ENCODE results near the gene ADK.
"Not testable (repeated sequence)": the region's sequence is repeated elsewhere in the genome, so short reads cannot be mapped to it uniquely, and the experiment has no call there.

The ADK gene

GRCh38 chr10:74544106-74544505, 393.1 kb downstream of the ADK start:
- DNase-seq (ENCODE audit: low read depth in 2 of 2) = no peak

- no peak for DNase-seq (ENCODE audit: low read depth in 2 of 2)
Observed at GRCh38 chr10:74548676-74549075, 397.7 kb downstream of the ADK start.

GRCh38 chr10:74556072-74556705, 405.2 kb downstream of the ADK start:
- DNase-seq (ENCODE audit: low read depth in 2 of 2) = no peak

- DNase-seq (ENCODE audit: low read depth in 2 of 2) = no peak
Observed at GRCh38 chr10:74557098-74557497, 406.1 kb downstream of the ADK start.

GRCh38 chr10:74558403-74558802, 407.4 kb downstream of the ADK start:
- no peak for DNase-seq (ENCODE audit: low read depth in 2 of 2)

GRCh38 chr10:74558897-74559296, 407.9 kb downstream of the ADK start:
- no peak for DNase-seq (ENCODE audit: low read depth in 2 of 2)

- not testable (repeated sequence) for DNase-seq (ENCODE audit: low read depth in 2 of 2)
Observed at GRCh38 chr10:74568896-74569295, 417.9 kb downstream of the ADK start.

- not testable (repeated sequence) for DNase-seq (ENCODE audit: low read depth in 2 of 2)
Observed at GRCh38 chr10:74573497-74573896, 422.5 kb downstream of the ADK start.

- DNase-seq (ENCODE audit: low read depth in 2 of 2) = no peak
Observed at GRCh38 chr10:74575191-74575720, 424.2 kb downstream of the ADK start.

- no peak for DNase-seq (ENCODE audit: low read depth in 2 of 2)
Observed at GRCh38 chr10:74575912-74576311, 424.9 kb downstream of the ADK start.

GRCh38 chr10:74576586-74576985, 425.6 kb downstream of the ADK start:
- DNase-seq (ENCODE audit: low read depth in 2 of 2) = no peak

- not testable (repeated sequence) for DNase-seq (ENCODE audit: low read depth in 2 of 2)
Observed at GRCh38 chr10:74580438-74580837, 429.4 kb downstream of the ADK start.

- DNase-seq (ENCODE audit: low read depth in 2 of 2) = no peak
Observed at GRCh38 chr10:74582566-74582965, 431.5 kb downstream of the ADK start.

- DNase-seq (ENCODE audit: low read depth in 2 of 2) = peak; percentile 8 to 34
Observed at GRCh38 chr10:74585231-74586087, 434.4 kb downstream of the ADK start.

- peak in 1 of 2 donors; percentile 4 for DNase-seq (ENCODE audit: low read depth in 2 of 2)
Observed at GRCh38 chr10:74586088-74586585, 435.1 kb downstream of the ADK start.

- no peak for DNase-seq (ENCODE audit: low read depth in 2 of 2)
Observed at GRCh38 chr10:74587109-74587854, 436.3 kb downstream of the ADK start.

- peak; percentile 59 to 68 for DNase-seq (ENCODE audit: low read depth in 2 of 2)
Observed at GRCh38 chr10:74589226-74589673, 438.2 kb downstream of the ADK start.

- no peak for DNase-seq (ENCODE audit: low read depth in 2 of 2)
Observed at GRCh38 chr10:74589851-74590250, 438.8 kb downstream of the ADK start.

GRCh38 chr10:74593470-74593869, 442.4 kb downstream of the ADK start:
- no peak for DNase-seq (ENCODE audit: low read depth in 2 of 2)

- DNase-seq (ENCODE audit: low read depth in 2 of 2) = no peak
Observed at GRCh38 chr10:74596713-74597112, 445.7 kb downstream of the ADK start.

GRCh38 chr10:74598891-74599566, 448.0 kb downstream of the ADK start:
- DNase-seq (ENCODE audit: low read depth in 2 of 2) = no peak

Data from stimulated activated CD8-positive, alpha-beta memory T cell treated with anti-CD3 and anti-CD28 coated beads, Interleukin-15, amount 100 ng/mL, for 48 hours (primary cell).